ENCODE data around the gene NME9. TPM values are rescaled to one million over a fixed set of nuclear protein-coding genes. Genes with fewer than 3 reads are reported as not detected.

NME9 gene
- total RNA-seq, 1 experiment from 2014 or later: not detected

GRCh38 chr3:138336454-138336999 is 6.9 kb upstream of the NME9 start (continued):
- no peak for TF ChIP-seq IRF2 (CRISPR knock-in tag; IDR thresholded peaks at IDR 0.05; ENCODE audit: borderline replicate concordance, low read depth)
- no peak for TF ChIP-seq ZNF138 (CRISPR knock-in tag; conservative IDR thresholded peaks at IDR 0.05)
- no peak for TF ChIP-seq TCF7 (CRISPR knock-in tag; IDR thresholded peaks at IDR 0.05; ENCODE audit: low read depth)
- TF ChIP-seq HMGA2 (CRISPR knock-in tag; IDR thresholded peaks at IDR 0.05): no peak
- no peak for TF ChIP-seq FOXJ3 (CRISPR knock-in tag; IDR thresholded peaks at IDR 0.05; ENCODE audit: borderline replicate concordance)
- no peak for TF ChIP-seq ZNF219 (CRISPR knock-in tag; IDR thresholded peaks at IDR 0.05; ENCODE audit: borderline replicate concordance)

DNA sequence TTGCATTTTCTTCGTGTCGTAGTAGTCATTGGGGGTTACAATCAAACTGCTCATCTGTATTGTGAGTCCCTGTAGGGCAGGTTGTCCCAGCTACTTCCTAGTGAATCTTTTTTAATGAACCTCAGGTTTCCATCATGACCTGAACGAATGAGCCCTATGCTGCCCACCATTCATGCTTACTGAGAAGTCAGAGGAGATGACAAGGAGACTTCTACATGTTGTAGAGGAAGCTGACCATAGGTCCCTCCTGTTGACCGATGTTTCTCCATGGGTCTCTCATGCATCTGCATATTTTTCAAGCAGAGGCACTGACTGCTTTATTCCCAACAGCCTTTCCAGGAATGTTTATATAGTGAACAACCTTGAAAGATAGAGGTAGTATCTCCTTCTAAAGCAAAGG is 5.0 kb upstream of the NME9 start:
- Mint-ChIP-seq H3K9me3 (no peaks in the 10 kb centered on the region), H3K27me3 (ENCODE audit: low read depth) (no peaks in the 10 kb centered on the region; the same call in 1 of the 2 replicates), H3K27ac (no peak overlapping the region), H3K36me3 (no peaks in the 10 kb centered on the region), H3K4me1 (peaks cover 42% of the 10 kb centered on the region), H3K4me3 (no peak overlapping the region)
- no peak for ATAC-seq
- DNase-seq (ENCODE audit: low spot score): no peak
- POLR2A ChIA-PET: no interaction called here
- TF ChIP-seq, protein P1, sequence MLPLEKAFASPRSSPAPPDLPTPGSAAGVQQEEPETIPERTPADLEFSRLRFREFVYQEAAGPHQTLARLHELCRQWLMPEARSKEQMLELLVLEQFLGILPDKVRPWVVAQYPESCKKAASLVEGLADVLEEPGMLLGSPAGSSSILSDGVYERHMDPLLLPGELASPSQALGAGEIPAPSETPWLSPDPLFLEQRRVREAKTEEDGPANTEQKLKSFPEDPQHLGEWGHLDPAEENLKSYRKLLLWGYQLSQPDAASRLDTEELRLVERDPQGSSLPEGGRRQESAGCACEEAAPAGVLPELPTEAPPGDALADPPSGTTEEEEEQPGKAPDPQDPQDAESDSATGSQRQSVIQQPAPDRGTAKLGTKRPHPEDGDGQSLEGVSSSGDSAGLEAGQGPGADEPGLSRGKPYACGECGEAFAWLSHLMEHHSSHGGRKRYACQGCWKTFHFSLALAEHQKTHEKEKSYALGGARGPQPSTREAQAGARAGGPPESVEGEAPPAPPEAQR (CRISPR knock-in tag; IDR thresholded peaks at IDR 0.05): no peak
- no peak for TF ChIP-seq CDX4 (CRISPR knock-in tag; IDR thresholded peaks at IDR 0.05; ENCODE audit: borderline replicate concordance)
- no peak for TF ChIP-seq ATF1 (CRISPR knock-in tag; IDR thresholded peaks at IDR 0.05)
- TF ChIP-seq NR2C2 (CRISPR knock-in tag; IDR thresholded peaks at IDR 0.05): no peak
- no peak for TF ChIP-seq ZNF138 (CRISPR knock-in tag; conservative IDR thresholded peaks at IDR 0.05)
- TF ChIP-seq SMAD3 (CRISPR knock-in tag; IDR thresholded peaks at IDR 0.05; ENCODE audit: borderline replicate concordance): no peak
- TF ChIP-seq MYBL2 (CRISPR knock-in tag; IDR thresholded peaks at IDR 0.05): no peak
- no peak for TF ChIP-seq CREB1 (CRISPR knock-in tag; IDR thresholded peaks at IDR 0.05)
- no peak for TF ChIP-seq CREM (CRISPR knock-in tag; IDR thresholded peaks at IDR 0.05)
- no peak for TF ChIP-seq CBFB (CRISPR knock-in tag; IDR thresholded peaks at IDR 0.05; ENCODE audit: low read depth)
- TF ChIP-seq NFE2L1 (CRISPR knock-in tag; IDR thresholded peaks at IDR 0.05): no peak
- no peak for TF ChIP-seq FOXK1 (CRISPR knock-in tag; IDR thresholded peaks at IDR 0.05)
- CTCF ChIA-PET: interaction anchor here (1.0 to 1.1 kb wide), 2 partner anchors 13 to 15 kb away, joined by 3 to 4 read pairs; no protein-coding TSS in a partner anchor

DNA sequence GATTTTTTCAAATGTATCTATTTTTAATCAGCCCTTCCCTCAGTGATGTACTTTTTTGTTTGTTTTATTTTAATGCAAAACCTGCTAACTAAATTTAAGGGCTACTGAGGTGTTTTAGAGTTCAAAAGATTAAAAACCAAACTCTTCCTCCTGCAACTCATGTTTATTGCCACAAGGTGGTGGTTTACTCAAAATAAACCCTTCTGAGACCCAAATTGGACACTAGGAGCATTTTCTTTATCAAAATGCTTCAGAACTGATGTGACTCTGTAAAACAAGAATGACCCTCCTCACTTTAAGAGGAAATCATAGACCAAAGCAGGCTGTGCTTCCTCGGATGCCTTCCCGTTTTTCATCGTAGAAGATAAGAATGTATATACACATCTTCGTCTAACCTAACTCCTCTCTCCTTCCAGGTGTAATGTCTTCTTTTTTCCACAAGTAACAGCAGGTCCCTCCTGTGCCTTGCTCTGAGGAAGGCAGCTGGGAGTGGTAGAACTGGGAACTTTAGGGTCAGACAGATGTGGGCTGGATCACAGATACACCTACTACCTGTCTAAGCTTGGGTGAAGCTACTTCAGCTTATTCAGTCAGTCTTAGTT is 2.9 kb upstream of the NME9 start:
- DNase-seq (ENCODE audit: low spot score): no peak
- no peak overlapping the region for H3K4me3 Mint-ChIP-seq
- CTCF ChIA-PET: interaction anchor here (0.7 to 3.0 kb wide), 8 partner anchors 10 to 145 kb away, joined by 3 to 22 read pairs (median 4); partner anchors contain the start of gene ARMC8
- H3K9me3 Mint-ChIP-seq: no peaks in the 10 kb centered on the region
- H3K4me1 Mint-ChIP-seq: peaks cover 39% of the 10 kb centered on the region
- POLR2A ChIA-PET: no interaction called here
- 0 out of 2 replicates have a peak, but pooled peaks have one; percentile 30 for TF ChIP-seq CTCF (IDR thresholded peaks at IDR 0.05)
- no peak for TF ChIP-seq JUN (CRISPR knock-in tag; IDR thresholded peaks at IDR 0.05)
- no peak for TF ChIP-seq FOXK1 (CRISPR knock-in tag; IDR thresholded peaks at IDR 0.05)
- TF ChIP-seq TP53 (CRISPR knock-in tag; IDR thresholded peaks at IDR 0.05): no peak
- TF ChIP-seq, protein P2, sequence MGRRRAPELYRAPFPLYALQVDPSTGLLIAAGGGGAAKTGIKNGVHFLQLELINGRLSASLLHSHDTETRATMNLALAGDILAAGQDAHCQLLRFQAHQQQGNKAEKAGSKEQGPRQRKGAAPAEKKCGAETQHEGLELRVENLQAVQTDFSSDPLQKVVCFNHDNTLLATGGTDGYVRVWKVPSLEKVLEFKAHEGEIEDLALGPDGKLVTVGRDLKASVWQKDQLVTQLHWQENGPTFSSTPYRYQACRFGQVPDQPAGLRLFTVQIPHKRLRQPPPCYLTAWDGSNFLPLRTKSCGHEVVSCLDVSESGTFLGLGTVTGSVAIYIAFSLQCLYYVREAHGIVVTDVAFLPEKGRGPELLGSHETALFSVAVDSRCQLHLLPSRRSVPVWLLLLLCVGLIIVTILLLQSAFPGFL (CRISPR knock-in tag; IDR thresholded peaks at IDR 0.05; ENCODE audit: borderline replicate concordance): no peak
- TF ChIP-seq HMGXB4 (CRISPR knock-in tag; IDR thresholded peaks at IDR 0.05): no peak
- ATAC-seq: no peak
- no peaks in the 10 kb centered on the region for H3K36me3 Mint-ChIP-seq
- peak overlapping the region; percentile 88 for H3K27ac Mint-ChIP-seq
- no peaks in the 10 kb centered on the region; the same call in 1 of the 2 replicates for H3K27me3 Mint-ChIP-seq (ENCODE audit: low read depth)
